Neural progenitor cell (in vitro differentiated cells): ENCODE measurements around the gene TUSC7. TPM values are rescaled to one million over a fixed set of nuclear protein-coding genes. Genes with fewer than 3 reads are reported as not detected.
A peak's percentile ranks its signal among the peaks of the same experiment; 100 is the strongest.

Experiments used
- DNase-seq: peaks from one replicate; pipeline ENCODE4 v3.0.0-alpha.2; 2016; ENCODE audit warnings: low spot score
- H2AFZ ChIP-seq: fragments of 200-600 bp; sonication (generic); replicated peaks from 2 replicates; pipeline ENCODE4 v1.6.1; 2016; ENCODE audit warnings: antibody characterized with exemption
- H3F3A ChIP-seq: fragments of 200-600 bp; sonication (generic); 2 replicates; pipeline ENCODE4 v1.6.1; 2016; ENCODE audit warnings: antibody characterized with exemption, low read depth
- H3K27ac ChIP-seq: fragments of 200-600 bp; sonication (generic); 2 replicates; pipeline ENCODE4 v1.5.1; 2016; ENCODE audit warnings: mild to moderate bottlenecking
- H3K27me3 ChIP-seq: fragments of 200-600 bp; sonication (generic); 2 replicates; pipeline ENCODE4 v1.6.1; 2016; ENCODE audit warnings: mild to moderate bottlenecking, moderate library complexity
- H3K36me3 ChIP-seq: fragments of 200-600 bp; sonication (generic); 2 replicates; pipeline ENCODE4 v1.5.1; 2016
- H3K4me1 ChIP-seq: fragments of 200-600 bp; sonication (generic); 2 replicates; pipeline ENCODE4 v1.6.1; 2016; ENCODE audit warnings: mixed run types
- H3K4me2 ChIP-seq: fragments of 200-600 bp; sonication (generic); 2 replicates; pipeline ENCODE4 v1.6.1; 2016
- H3K4me3 ChIP-seq: fragments of 200-600 bp; sonication (generic); 2 replicates; pipeline ENCODE4 v1.5.1; 2016
- H3K79me2 ChIP-seq: fragments of 200-600 bp; sonication (generic); 2 replicates; pipeline ENCODE4 v1.6.1; 2016; ENCODE audit warnings: low read depth
- H3K9ac ChIP-seq: fragments of 200-600 bp; sonication (generic); 2 replicates; pipeline ENCODE4 v1.6.1; 2016
- H3K9me3 ChIP-seq: fragments of 200-600 bp; sonication (generic); 2 replicates; pipeline ENCODE4 v1.5.1; 2016; ENCODE audit warnings: low read depth
- H4K20me1 ChIP-seq: fragments of 200-600 bp; sonication (generic); 2 replicates; pipeline ENCODE4 v1.6.1; 2016; ENCODE audit warnings: low read depth
- H3K27ac Mint-ChIP-seq: 3 replicates; pipeline ENCODE4 v1.8.0; 2021; ENCODE audit warnings: mixed read lengths
- H3K27me3 Mint-ChIP-seq: 2 replicates; pipeline ENCODE4 v1.8.0; 2022; ENCODE audit warnings: low read depth, mild to moderate bottlenecking, inconsistent platforms, moderate library complexity, mixed read lengths; ENCODE audit not compliant: insufficient read depth
- H3K36me3 Mint-ChIP-seq: 3 replicates; pipeline ENCODE4 v1.8.0; 2021; ENCODE audit warnings: mixed read lengths
- H3K4me1 Mint-ChIP-seq: 3 replicates; pipeline ENCODE4 v1.8.0; 2021; ENCODE audit warnings: mixed read lengths
- H3K4me3 Mint-ChIP-seq: 3 replicates; pipeline ENCODE4 v1.8.0; 2021; ENCODE audit warnings: mild to moderate bottlenecking, moderate library complexity, mixed read lengths
- H3K9me3 Mint-ChIP-seq: 3 replicates; pipeline ENCODE4 v1.8.0; 2020; ENCODE audit warnings: mixed read lengths
- EZH2 ChIP-seq: fragments of 200-600 bp; sonication (generic); IDR thresholded peaks from 2 replicates; pipeline ENCODE4 v1.6.1; 2017; ENCODE audit warnings: antibody characterized with exemption, mild to moderate bottlenecking, moderate library complexity
- EZH2phosphoT487 ChIP-seq: fragments of 200-600 bp; sonication (generic); IDR thresholded peaks from 2 replicates; pipeline ENCODE4 v1.6.1; 2017; ENCODE audit warnings: antibody characterized with exemption
- total RNA-seq: library from RNA; depleted of rRNA; stranded (reverse); fragments of >200 nt; gene quantifications from 2 replicates; pipeline ENCODE4 v1.2.3, GENCODE V29; 2015; ENCODE audit warnings: low replicate concordance
- TF ChIP-seq, protein P1 (sequence below): fragments of 200-600 bp; sonication (generic); IDR thresholded peaks from 2 replicates; pipeline ENCODE4 v1.5.1; 2017; ENCODE audit warnings: antibody characterized with exemption, mild to moderate bottlenecking

Gene TUSC7
- total RNA-seq, 1 donor from 2014 or later: not detected

DNA sequence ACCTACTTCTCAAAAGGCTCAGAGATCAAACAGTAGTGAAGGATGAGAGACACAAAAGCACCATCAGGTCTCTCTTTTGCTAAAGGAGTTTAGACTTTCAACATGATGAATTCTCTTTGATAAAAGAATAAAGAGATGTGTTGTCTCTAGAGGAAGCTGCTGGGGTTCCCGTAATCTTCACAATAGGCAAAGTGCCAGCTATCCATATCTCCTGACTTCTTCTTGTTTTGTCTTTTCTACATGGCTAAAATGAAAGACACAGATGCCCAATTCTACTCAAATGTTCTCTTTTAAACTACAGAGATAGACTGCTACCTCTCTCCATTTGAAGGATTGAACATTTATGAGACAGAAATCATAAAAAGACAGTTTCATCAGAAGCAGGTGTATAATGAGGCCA lies 38.4 kb upstream of the TUSC7 start:
- Histone ChIP-seq H4K20me1 (no peaks in the 10 kb centered on the region), H3F3A (no peaks in the 10 kb centered on the region), H3K27me3 (no peaks in the 10 kb centered on the region), H3K36me3 (no peaks in the 10 kb centered on the region), H2AFZ (peak overlapping the region; percentile 9), H3K9ac (no peak overlapping the region), H3K79me2 (no peaks in the 10 kb centered on the region), H3K27ac (no peak overlapping the region), H3K4me1 (peaks cover 21% of the 10 kb centered on the region), H3K9me3 (no peaks in the 10 kb centered on the region), H3K4me3 (no peak overlapping the region), H3K4me2 (no peak overlapping the region)
- Mint-ChIP-seq H3K4me3 (no peak overlapping the region), H3K9me3 (no peaks in the 10 kb centered on the region), H3K4me1 (peaks cover 16% of the 10 kb centered on the region), H3K27ac (no peak overlapping the region), H3K36me3 (no peaks in the 10 kb centered on the region), H3K27me3 (peaks cover 5% of the 10 kb centered on the region)
- TF ChIP-seq, protein P1, sequence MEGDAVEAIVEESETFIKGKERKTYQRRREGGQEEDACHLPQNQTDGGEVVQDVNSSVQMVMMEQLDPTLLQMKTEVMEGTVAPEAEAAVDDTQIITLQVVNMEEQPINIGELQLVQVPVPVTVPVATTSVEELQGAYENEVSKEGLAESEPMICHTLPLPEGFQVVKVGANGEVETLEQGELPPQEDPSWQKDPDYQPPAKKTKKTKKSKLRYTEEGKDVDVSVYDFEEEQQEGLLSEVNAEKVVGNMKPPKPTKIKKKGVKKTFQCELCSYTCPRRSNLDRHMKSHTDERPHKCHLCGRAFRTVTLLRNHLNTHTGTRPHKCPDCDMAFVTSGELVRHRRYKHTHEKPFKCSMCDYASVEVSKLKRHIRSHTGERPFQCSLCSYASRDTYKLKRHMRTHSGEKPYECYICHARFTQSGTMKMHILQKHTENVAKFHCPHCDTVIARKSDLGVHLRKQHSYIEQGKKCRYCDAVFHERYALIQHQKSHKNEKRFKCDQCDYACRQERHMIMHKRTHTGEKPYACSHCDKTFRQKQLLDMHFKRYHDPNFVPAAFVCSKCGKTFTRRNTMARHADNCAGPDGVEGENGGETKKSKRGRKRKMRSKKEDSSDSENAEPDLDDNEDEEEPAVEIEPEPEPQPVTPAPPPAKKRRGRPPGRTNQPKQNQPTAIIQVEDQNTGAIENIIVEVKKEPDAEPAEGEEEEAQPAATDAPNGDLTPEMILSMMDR: no peak
- no peak for TF ChIP-seq EZH2phosphoT487
- no peak for TF ChIP-seq EZH2
- DNase-seq: no peak

DNA sequence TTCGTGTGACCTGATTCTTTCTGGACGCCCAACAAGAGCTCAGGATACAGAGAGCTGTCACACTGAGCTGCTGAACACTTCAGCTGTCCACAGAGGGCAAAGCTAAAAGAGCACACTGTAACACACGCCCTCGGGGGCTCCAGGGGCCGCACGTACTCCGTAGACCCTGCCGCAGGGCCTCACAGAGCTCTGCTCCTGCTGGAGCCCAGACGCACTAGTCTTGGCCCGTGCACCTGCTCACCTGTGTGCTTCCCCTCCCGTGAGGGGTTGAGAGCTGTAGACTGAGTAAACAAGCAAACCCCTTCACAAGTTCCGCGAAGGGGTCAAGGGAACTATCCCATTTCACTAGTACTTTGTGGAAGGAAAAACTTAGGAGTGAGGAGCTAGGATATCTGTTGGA lies 30.7 kb upstream of the TUSC7 start:
- Mint-ChIP-seq H3K27me3 (no peaks in the 10 kb centered on the region), H3K27ac (no peak overlapping the region), H3K36me3 (no peaks in the 10 kb centered on the region), H3K4me1 (no peaks in the 10 kb centered on the region), H3K4me3 (no peak overlapping the region), H3K9me3 (no peaks in the 10 kb centered on the region)
- no peaks in the 10 kb centered on the region for H3K36me3 ChIP-seq
- H4K20me1 ChIP-seq: no peaks in the 10 kb centered on the region
- TF ChIP-seq EZH2 (no peak), EZH2phosphoT487 (no peak)
- TF ChIP-seq, protein P1: no peak
- H3K79me2 ChIP-seq: no peaks in the 10 kb centered on the region
- no peaks in the 10 kb centered on the region for H3F3A ChIP-seq
- no peaks in the 10 kb centered on the region for H3K4me1 ChIP-seq
- no peak overlapping the region for H3K4me2 ChIP-seq
- no peak overlapping the region for H2AFZ ChIP-seq
- no peak for DNase-seq
- no peak overlapping the region for H3K27ac ChIP-seq
- H3K9ac ChIP-seq: no peak overlapping the region
- H3K27me3 ChIP-seq: no peaks in the 10 kb centered on the region
- no peak overlapping the region for H3K4me3 ChIP-seq
- no peaks in the 10 kb centered on the region for H3K9me3 ChIP-seq

DNA sequence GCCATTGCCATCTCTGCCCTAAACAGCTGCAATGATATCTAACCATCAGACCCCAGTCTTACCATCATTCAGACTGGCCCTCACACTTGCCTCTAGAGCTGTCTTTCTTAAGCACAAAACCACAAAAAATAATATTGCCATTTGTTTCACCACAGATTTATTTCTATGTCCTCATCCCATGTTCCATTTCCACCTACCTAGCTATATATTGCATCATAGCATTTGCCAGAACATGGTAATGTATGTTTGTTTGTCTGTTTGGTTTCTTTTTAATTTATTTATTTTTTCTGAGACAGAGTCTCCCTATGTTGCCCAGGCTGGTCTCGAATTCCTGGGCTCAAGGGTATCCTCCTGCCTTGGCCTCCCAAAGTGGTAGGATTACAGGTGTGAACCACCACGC lies 18.5 kb upstream of the TUSC7 start:
- Histone ChIP-seq H3K36me3 (no peaks in the 10 kb centered on the region), H3K9me3 (no peaks in the 10 kb centered on the region)
- no peak overlapping the region for H3K4me3 Mint-ChIP-seq

More for the DNA sequence above, 18.5 kb upstream of the TUSC7 start:
- Histone ChIP-seq H2AFZ (no peak overlapping the region), H3K9ac (no peak overlapping the region), H3K27me3 (no peaks in the 10 kb centered on the region), H4K20me1 (no peaks in the 10 kb centered on the region), H3F3A (no peaks in the 10 kb centered on the region), H3K79me2 (no peaks in the 10 kb centered on the region), H3K27ac (no peak overlapping the region), H3K4me2 (no peak overlapping the region), H3K4me1 (no peaks in the 10 kb centered on the region), H3K4me3 (no peak overlapping the region)
- no peak for DNase-seq
- Mint-ChIP-seq H3K36me3 (no peaks in the 10 kb centered on the region), H3K27me3 (no peaks in the 10 kb centered on the region), H3K27ac (no peak overlapping the region), H3K9me3 (no peaks in the 10 kb centered on the region), H3K4me1 (no peaks in the 10 kb centered on the region)
- TF ChIP-seq EZH2 (no peak), EZH2phosphoT487 (no peak)
- TF ChIP-seq, protein P1: no peak
